RWPE1 (cell line): ENCODE results near the gene KIAA0232.
"Not testable (repeated sequence)": the region's sequence is repeated elsewhere in the genome, so short reads cannot be mapped to it uniquely, and the experiment has no call there.

ENCODE experiments used
- CTCF ChIA-PET: fragments of 350-600 bp; sonication (Branson Sonifier 250); formaldehyde crosslinking; extraction: SDS; loops from one replicate; lab custom pipeline; 2021; lab: Yijun Ruan, JAX
- POLR2A ChIA-PET: fragments of 400-600 bp; formaldehyde crosslinking; extraction: SDS; loops from one replicate; lab custom pipeline; 2020; ENCODE audit warnings: antibody characterized with exemption; ENCODE audit not compliant: low non-redundant PET; lab: Yijun Ruan, JAX
- DNase-seq: peaks from one replicate; pipeline ENCODE4 v3.0.0; 2012; ENCODE audit warnings: low spot score
- H3K27ac ChIP-seq: fragments of 450-650 bp; 2 replicates; pipeline ENCODE4 v1.5.1; 2017
- TF ChIP-seq, protein P1 (sequence below): fragments of 450-650 bp; conservative IDR thresholded peaks from 2 replicates; pipeline ENCODE4 v1.5.1; 2017; ENCODE audit warnings: low read depth, mild to moderate bottlenecking

Gene KIAA0232

DNA sequence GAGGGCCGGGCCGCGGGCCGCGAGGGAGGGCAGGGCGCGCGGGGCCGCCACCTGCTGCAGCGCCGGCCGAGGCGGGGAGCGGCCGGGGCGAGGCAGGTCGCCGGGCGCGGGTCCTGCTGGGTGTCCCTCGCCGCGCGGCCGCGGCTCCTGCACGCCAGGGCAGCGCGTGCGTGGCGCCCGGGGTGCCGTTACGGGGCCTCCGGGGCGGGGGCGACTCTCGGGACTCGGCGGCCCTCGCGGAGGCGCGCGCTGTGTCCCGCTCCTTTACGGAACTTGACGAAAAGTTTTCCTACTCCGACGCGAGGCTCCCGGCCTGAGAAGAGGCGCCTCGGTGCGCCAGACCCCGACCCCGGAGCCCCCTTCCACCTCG, 127.4 kb downstream of the KIAA0232 start:
- ChIA-PET POLR2A (interaction anchor here (0.8 kb wide), 1 partner anchor 32 kb away, joined by 3 read pairs; no protein-coding TSS in a partner anchor), CTCF (interaction anchor here (1.0 kb wide), 1 partner anchor 161 kb away, joined by 4 read pairs; no protein-coding TSS in a partner anchor)
- TF ChIP-seq, protein P1, sequence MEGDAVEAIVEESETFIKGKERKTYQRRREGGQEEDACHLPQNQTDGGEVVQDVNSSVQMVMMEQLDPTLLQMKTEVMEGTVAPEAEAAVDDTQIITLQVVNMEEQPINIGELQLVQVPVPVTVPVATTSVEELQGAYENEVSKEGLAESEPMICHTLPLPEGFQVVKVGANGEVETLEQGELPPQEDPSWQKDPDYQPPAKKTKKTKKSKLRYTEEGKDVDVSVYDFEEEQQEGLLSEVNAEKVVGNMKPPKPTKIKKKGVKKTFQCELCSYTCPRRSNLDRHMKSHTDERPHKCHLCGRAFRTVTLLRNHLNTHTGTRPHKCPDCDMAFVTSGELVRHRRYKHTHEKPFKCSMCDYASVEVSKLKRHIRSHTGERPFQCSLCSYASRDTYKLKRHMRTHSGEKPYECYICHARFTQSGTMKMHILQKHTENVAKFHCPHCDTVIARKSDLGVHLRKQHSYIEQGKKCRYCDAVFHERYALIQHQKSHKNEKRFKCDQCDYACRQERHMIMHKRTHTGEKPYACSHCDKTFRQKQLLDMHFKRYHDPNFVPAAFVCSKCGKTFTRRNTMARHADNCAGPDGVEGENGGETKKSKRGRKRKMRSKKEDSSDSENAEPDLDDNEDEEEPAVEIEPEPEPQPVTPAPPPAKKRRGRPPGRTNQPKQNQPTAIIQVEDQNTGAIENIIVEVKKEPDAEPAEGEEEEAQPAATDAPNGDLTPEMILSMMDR = no peak
- peak overlapping the region; percentile 91 for H3K27ac ChIP-seq
- DNase-seq = no peak

DNA sequence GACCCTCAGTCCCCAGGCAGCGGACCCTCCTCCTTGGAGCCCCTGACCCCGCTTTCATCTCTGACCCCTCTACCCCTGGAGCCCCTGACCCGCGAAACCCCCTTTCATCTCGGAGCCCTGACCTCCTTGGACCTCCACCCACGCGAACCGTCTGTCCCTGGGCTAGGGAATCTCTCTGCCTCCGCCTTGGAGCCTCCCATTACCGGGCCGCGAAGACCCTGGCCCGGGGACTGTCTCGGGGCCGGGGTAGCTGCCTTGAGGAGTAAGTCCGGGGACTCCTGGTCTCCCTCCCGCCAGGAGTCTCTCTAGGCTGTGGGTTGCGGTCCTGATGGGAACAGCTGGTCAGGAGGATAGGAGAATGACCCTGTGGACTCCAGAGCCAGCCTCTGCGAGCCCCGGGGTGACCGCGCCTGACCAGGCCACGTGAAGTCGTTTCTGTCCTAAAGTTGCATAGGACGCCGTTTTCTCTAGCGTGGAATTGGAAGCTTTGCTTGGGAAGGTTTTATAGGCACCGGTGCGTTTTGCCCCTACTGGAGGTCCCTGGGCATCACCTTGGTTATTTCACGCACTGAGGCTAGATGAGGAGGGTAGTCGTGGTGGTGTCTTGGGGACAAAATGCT, 127.9 kb downstream of the KIAA0232 start:
- H3K27ac ChIP-seq = peak overlapping the region; percentile 91
- POLR2A ChIA-PET = interaction anchor here (0.6 to 0.8 kb wide), 2 partner anchors 11 to 32 kb away, joined by 3 read pairs; no protein-coding TSS in a partner anchor
- DNase-seq = no peak
- CTCF ChIA-PET = interaction anchor here (0.6 to 1.0 kb wide), 2 partner anchors 161 to 196 kb away, joined by 4 read pairs; no protein-coding TSS in a partner anchor
- TF ChIP-seq, protein P1 = no peak

DNA sequence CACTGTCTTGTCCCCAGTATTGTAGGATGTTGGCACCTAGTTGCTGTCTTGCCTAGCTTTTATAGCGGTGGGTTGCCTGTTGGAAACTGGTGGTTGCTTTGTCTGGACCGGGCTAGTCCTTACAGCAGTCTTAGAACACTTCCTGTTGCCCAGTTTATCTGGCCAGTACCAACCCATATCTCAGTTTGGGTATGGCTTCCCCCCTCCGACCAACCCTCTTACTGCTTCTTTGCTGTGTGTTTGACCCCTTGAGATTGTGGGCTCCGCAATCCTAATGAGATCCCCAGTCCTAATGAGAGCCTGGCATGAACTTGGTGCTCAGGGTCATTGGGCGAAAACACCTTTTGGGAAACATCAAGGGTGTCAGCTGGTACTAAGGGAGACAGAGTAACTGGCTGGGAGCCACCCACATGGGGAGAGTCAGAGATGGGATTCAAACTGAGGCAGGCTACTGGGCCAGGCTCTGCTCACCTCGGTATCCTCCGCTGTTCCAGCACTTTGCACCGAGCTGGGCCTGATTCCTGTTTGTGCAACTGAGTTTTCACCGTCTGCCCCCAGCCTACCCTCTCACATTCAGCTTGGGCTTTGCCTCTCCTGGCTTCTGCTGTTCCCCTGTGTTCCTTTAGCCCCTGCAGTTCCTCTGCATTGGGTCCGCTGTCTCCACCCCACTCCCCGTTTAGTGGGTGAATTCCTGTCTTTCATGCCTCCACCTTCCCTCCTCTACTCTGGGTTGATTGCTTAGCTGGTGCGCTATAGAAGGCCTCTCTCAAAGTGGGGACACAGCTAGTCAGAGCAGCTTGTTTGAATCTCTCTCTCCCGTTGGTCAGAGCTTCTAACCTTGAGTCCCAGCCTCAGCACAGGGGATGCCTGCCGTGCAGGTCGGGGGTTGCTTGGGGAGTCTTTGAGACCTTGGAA, 128.7 kb downstream of the KIAA0232 start:
- CTCF ChIA-PET = interaction anchor here (0.6 to 1.0 kb wide), 2 partner anchors 160 to 197 kb away, joined by 4 read pairs; no protein-coding TSS in a partner anchor
- no peak overlapping the region for H3K27ac ChIP-seq
- TF ChIP-seq, protein P1 = no peak
- no peak for DNase-seq
- POLR2A ChIA-PET = interaction anchor here (0.6 to 0.8 kb wide), 2 partner anchors 12 to 31 kb away, joined by 3 read pairs; no protein-coding TSS in a partner anchor

DNA sequence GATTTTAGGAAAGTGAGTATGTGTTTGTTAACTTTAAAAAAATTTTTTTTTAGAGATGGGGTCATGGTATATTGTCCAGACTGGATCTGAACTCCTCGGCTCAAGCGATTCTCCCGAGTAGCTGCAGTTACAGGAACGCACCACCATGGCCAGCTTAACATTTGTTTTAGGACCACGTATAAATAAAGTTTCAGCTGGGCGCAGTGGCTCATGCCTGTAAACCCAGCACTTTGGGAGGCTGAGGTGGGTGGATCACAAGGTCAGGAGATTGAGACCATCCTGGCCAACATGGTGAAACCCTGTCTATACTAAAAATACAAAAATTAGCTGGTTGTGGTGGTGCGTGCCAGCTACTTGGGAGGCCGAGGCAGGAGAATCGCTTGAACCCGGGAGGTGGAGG, 129.4 kb downstream of the KIAA0232 start:
- POLR2A ChIA-PET, CTCF ChIA-PET, DNase-seq, H3K27ac ChIP-seq: not testable (repeated sequence)

DNA sequence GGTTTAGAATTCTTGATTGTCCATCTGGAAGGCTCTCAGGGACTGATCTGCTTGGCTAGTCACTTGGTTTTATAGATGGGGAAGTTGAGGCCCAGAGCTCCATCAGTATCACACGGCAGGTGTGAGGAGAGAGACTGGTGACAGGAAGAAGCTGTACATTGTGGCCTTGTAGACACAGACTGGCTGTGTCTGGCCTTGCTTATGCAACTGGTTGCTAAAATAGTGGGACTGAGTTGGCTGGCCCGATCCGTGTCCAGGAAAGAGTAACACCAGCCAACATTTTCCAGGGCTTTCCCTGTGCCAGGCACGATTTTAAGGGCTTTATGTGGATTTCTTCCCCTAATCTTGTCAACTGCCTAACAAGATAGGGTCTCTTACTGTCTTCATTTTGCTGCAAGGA, 129.9 kb downstream of the KIAA0232 start:
- POLR2A ChIA-PET = no interaction called here
- no peak overlapping the region for H3K27ac ChIP-seq

DNA sequence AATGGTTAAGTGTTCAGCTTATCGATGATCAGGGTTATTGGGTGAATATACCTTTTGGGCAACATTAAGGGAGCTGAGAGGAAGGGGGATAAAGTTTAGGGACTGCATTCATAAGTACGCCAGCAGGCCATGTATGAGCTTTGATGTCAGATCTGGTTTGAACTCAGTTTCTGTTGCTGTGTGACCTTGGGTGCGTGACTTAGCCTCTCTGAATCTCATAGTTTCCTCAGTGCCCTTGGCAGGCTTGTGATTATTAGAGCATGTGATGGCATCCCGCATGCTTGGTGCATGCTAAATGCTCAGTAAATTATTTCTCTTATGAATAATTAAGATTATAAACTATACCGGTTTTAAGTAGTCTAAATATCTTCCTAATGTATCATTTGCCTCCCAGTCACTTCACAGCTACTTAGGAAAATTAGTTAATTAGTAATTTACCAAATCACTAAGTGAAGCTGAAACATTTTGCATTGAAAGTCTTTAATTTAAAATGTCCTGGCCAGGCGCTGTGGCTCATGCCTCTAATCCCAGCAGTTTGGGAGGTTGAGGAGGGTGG, 130.9 kb downstream of the KIAA0232 start:
- no peak for DNase-seq
- H3K27ac ChIP-seq = no peak overlapping the region
- ChIA-PET POLR2A (no interaction called here), CTCF (no interaction called here)
- TF ChIP-seq, protein P1 = no peak

More for the DNA sequence above, 129.9 kb downstream of the KIAA0232 start:
- CTCF ChIA-PET = no interaction called here
- TF ChIP-seq, protein P1 = no peak
- DNase-seq = no peak
